ENCODE results near the gene SELENOT.
"Not testable (repeated sequence)": the region's sequence is repeated elsewhere in the genome, so short reads cannot be mapped to it uniquely, and the experiment has no call there.

SELENOT gene, protein sequence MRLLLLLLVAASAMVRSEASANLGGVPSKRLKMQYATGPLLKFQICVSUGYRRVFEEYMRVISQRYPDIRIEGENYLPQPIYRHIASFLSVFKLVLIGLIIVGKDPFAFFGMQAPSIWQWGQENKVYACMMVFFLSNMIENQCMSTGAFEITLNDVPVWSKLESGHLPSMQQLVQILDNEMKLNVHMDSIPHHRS

DNA sequence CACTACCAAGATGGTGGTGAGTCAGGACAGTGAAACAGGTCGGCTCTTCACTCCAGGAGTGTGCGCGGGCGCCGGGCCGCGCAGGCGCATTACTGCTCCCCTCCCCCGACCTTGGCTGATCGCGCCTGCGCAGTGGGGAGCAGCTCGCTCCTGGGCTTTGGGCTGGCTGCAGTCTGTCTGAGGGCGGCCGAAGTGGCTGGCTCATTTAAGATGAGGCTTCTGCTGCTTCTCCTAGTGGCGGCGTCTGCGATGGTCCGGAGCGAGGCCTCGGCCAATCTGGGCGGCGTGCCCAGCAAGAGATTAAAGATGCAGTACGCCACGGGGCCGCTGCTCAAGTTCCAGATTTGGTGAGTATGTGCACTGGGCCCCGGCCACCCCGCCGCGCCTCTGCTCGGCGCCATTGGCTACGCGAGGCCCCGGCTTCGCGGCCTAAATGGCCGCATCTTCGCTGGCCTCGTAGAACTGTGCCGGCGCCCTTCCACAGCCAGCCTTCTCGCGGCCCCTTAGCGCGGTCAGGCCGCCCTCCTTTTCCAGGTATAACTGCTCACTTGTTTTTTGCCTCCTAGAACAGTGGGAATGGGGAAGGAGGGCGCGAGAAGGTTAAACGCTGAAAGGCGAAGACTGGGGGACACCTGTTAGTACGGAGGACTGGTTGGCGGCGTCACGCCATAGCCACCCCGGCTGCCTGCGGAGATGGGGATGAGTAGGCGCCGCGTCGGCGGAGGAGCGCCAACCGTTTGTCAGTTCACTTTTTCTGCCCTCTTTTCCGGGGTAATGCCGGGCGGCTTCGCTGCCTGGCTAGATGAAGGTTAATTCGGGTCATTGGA is at the start of gene SELENOT:
Gene SELENOT (plus strand): TSS at position 169 of the 827 bp plus-strand sequence. CDS start 42 bp downstream, at position 211.
- DNase-seq (ENCODE audit: low read depth in 2 of 2), result peak; percentile 89 to 92

DNA sequence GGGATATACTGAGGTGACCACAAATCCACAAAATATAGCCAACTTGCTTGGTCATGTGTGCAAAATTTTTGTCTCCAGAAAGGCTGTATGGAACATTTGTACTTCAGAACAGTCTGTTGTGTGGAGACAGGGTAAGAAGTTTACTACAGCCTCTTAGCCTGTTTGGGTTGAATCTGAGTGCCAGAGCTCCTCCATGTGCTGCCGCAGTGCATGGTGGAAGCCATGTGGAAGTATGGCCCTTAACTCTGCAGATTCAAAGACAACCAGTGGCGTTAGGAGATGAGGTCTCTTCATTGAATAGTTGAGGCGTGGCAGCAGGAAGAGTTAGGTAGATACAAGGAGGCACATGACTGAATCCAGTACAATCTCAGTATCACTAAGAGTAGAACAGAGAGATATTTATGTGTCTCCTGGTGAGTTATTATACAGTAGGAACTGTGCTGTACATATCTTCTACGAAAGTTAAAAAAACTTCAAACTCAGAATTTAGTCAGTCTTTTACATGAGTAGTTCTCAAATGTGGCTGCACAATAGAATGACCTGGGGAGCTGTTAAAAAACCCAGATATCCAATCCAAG is 47.2 kb upstream of the SELENOT start:
- DNase-seq (ENCODE audit: low read depth in 2 of 2), result no peak

DNA sequence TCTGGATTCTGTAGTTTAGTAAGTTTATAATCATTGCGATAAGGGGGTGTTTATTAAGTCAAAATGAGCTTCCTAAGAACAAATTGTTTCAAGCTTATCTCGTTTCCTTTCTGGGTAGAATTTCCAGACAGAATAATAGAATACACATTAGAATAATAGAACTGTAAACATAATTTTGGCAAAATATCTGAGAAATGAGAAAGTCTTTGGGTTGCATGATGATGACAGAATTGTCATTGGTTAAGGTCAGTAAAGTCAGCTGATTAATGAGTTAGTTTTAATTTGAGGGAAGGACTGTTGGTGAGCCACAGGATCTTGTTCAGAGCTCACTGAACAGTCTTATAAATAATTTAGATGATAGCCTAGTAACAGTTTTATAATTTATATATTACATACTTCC is 46.3 kb upstream of the SELENOT start:
- no peak for DNase-seq (ENCODE audit: low read depth in 2 of 2)

DNA sequence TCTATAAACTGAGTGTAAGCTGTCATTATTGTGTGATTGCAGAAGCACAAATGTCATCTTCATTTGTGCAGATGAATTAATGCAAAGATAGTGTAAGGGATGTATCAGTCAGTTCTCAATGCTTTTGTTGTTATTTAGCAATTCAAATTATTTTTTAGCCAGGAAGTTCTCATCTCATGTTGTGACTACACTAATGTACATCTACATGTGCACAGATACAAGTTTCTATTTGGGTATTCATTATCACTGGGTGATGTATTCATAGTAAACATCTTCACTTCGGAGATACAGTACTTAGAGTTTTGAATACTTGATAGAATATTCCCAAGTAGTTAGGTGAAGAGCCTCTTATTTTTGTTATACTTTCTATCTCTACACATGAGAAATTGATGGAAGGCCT is 45.4 kb upstream of the SELENOT start:
- DNase-seq (ENCODE audit: low read depth in 2 of 2), result no peak

DNA sequence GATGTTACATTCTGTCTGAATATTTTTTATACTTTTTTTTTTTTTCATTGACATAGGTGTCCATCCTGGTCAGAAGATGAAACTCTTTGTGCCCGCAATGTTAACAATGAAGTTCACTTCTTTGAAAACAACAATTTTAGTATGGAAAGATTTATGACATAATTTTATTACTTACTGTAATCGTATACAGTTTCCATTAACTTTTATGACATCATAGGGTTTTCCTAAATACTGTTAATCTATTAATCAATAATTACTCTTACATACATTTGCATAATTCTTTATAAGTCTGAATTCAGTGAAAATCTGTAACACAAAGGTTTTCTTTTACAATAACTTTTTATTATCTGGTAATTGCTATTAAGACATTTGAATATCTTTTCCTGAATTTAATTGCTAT is 38.9 kb upstream of the SELENOT start:
- no peak for DNase-seq (ENCODE audit: low read depth in 2 of 2)

DNA sequence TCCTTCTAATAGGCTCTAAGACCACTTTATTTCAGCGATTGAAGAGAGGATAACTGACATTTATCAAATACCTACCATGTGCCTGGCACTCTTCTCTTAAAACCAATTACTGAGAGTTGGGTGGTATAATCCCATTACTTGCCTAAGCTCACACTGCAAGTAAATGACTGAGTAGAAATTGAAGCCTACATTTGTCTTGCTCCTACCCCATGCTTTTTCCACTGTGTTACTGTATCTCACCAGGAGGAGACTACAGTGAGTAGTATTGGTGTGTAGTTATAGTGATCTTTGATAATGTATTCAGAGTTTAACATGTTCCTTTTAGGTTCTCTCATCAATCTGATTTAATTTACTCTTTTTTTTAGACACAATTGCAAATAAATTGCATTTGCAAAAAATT is 35.8 kb upstream of the SELENOT start:
- no peak for DNase-seq (ENCODE audit: low read depth in 2 of 2)

DNA sequence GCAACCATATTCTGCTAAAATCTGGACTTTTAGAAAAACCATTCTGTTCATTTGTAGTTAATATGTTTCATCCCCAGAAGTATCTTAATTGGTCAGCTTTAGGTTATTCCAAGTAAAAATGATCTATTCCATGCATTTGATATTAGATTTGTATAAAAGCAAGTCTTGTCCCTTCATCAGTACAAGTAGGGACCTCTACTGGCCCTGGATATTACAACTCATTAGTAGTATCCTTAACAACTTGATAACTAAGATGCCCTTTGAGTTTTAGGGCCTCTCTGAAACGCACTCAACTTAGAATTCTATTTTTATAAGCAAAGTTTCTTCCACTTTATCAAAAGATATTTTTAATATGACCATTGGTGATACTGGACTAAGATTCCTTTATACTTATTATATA is 25.3 kb upstream of the SELENOT start:
- DNase-seq (ENCODE audit: low read depth in 2 of 2), result no peak

DNA sequence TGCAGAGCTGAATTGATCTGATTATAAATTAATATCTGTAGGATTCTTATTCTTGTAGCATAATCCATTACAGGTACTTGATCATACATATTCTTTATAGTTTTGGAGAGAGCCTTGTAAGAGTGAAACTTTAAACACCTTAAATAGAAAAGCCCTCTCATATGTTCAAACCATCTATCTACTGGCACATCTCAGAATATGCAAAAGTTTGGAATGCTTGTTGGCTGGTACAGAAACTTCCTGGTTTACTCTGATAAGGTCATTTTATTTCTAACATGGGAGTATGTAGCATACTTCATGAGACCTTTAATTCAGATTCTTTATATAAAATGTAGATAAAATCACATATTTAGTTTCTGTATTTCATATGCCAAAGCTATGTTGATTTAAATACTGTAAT is 21.9 kb upstream of the SELENOT start:
- DNase-seq (ENCODE audit: low read depth in 2 of 2), result no peak

DNA sequence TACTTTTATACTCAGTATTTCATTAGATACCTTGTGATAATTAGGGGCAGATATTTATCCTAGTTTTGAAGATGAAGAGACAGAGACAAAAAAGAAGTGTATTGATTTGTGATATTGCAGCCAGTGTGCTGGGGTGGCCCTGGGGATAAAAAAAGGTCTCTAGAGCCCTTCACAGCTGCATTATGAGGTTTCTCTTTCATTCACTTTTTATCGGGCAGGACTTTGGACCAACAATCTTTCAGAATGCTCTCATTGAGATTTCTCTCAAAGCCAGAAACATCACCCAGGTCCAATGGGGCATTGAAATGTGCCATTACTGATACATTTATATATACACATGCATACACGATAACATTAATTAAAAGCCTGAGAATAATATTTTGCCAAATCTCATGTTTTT is 20.5 kb upstream of the SELENOT start:
- DNase-seq (ENCODE audit: low read depth in 2 of 2), result no peak

DNA sequence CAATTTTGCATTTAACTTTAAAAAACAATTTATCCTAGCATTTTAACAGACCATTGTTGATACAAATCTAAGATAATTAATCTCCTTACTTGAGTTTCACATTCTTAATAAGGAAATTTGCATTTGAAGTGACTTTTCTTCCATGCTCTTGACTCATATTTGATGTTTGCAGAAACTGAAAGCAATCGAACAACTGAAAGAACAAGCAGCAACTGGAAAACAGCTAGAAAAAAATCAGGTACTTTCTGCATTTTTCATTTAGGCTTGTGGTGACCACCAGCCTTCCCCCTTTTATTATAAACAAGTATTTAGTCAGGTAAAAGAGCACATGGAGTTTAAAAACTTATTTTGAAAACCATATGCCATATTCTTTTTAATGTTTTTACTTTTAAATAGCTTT is 20.1 kb upstream of the SELENOT start:
- DNase-seq (ENCODE audit: low read depth in 2 of 2), result no peak

DNA sequence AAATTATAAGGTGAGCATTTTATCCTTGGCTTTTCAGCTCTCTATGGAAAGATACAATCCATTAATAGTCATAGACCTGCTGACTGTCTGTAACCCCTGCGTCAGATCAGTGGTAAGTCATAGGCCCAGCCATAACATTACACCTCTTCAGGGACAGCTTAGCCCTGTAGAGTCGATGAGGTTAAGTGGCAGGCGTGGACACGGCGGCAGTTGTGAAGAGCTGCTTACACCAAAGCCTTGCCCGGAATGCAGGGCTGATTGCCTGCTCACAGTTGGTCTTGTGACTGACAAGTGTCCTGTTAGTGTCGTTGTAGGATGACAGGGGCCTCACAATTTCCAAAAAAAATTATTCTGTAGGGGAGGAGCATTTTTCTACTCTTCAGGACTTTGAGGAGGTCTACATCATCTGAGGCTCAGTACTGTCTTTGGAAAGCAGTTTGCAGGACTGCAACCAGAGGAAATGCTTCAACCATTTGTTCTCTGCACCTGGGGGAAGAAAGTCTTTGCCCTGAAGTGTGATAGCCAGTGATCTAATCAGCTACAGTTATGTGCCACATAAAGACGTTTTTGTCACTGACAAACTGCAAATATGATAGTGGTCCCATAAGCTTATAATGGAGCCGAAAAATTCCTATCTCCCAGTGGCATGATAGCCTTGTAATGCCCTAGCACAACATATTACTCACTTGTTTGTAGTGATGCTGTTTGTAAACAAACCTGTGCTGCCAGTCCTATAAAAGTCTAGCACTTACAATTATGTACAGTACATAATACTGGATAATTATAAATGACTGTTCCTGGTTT is 14.9 kb upstream of the SELENOT start:
- no peak for DNase-seq (ENCODE audit: low read depth in 2 of 2)

DNA sequence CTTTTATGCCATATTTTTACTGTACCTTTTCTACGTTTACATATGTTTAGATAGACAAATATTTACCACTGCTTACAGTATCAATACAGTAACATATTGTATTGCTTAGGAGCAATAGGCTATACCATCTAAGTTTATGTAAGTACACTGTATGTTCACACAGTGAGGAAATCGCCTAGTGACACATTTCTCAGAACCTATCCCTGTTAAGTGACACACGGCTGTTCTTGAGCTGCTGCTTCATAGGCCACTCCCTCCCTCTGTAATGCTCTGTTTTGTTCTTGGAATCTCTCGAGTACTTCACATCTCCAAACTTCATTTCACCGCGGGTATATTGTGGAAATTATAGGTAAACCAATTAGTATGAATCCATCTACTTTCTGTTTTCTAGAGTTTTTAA is 13.4 kb upstream of the SELENOT start:
- no peak for DNase-seq (ENCODE audit: low read depth in 2 of 2)

DNA sequence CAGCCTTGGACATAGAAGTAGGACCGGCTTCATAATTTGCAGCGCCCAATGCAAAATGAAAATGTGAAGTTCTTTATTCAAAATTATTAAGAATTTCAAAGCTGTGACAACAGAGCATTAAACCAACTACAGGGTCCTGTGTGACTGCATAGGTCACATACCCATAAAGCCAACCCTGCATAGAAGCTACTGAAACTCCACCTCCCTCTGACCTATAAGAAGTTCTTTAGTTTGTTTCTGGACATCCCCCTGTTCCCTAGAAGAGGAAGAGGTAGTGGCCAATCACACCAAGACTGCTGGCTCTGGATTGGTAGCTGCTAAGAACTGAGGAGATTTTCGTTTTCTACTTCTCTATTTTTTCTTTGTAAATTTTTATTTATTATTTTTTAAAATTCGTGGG is 9.0 kb upstream of the SELENOT start:
- no peak for DNase-seq (ENCODE audit: low read depth in 2 of 2)

DNA sequence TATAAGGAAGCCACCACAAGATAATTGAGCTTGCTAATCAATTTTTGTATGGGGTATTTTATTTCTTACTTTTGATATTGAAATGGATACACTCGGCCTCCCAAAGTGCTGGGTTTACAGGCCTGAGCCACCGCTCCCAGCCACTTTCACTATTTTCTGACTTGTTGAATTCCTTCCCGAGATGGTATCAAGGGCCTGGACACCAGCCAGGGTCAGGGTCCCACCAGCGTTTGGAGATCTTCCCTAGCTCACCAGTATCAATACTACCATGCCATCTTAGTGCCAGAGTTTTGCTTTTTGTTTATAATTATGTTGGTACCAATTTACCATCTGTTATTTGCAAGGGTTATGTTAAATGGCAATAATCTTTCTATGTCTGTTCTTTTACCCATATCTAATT is 5.5 kb upstream of the SELENOT start:
- DNase-seq (ENCODE audit: low read depth in 2 of 2), result no peak

DNA sequence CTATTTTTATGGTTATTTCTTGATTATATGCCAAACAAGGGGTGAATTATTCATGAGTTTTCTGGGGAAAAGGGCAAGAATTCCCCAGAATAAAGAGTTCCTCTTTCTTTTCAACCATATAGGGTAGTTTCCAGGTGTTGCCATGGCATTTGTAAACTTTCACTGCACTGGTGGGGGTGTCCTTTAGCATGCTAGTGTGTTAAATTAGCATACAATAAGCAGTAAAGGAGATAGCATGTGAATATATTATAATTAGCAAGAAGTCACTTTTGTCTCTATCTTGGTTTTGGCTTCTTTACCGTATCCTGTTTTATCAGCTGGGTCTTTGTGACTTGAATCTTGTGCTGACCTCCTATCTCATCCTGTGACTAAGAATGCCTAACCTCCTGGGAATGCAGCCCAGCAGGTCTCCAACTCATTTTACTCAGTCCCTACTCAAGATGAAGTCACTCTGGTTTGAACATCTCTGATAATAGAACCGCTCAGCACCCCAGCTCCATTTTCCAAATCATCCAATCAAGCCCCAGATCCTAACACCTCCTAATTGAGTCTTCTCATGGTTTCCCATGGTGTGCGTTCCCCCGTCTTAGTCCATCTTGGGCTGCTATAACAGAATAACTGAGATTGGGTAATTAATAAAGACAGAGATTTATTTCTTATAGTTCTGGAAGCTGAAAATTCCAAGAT is 3.4 kb upstream of the SELENOT start:
- DNase-seq (ENCODE audit: low read depth in 2 of 2), result no peak

DNA sequence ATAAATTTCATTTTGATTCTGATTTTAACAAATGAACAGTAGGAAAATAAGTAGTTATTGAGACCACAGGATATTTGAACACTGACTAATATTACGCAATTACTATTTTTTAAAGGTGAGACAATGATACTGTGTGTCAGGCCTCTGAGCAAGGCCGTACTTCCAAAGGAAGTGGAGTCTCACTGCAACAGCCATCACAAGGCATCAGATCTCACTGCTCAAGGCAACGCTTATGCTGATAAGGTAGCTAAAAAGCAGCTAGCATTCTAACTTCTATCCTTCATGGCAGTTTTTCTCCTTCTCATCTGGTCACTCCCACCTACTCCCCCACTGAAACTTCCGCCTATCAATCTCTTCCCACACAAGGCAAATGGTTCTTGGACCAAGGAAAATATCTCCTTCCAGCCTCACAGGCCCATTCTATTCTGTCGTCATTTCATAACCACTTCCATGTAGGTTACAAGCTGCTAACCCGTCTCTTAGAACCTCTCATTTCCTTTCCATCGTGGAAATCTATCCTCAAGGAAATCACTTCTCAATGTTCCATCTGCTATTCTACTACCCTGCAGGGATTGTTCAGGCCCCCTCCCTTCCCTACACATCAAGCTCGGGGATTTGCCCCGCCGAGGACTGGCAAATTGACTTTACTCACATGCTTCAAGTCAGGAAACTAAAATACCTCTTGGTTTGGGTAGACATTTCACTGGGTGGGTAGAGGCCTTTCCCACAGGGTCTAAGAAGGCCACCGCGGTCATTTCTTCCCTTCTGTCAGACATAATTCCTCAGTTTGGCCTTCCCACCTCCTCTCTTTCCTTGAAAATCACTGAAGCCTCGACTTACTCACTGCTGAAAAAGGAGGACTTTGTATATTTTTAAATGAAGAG is 2.2 kb upstream of the SELENOT start:
- not testable (repeated sequence) for DNase-seq (ENCODE audit: low read depth in 2 of 2)

DNA sequence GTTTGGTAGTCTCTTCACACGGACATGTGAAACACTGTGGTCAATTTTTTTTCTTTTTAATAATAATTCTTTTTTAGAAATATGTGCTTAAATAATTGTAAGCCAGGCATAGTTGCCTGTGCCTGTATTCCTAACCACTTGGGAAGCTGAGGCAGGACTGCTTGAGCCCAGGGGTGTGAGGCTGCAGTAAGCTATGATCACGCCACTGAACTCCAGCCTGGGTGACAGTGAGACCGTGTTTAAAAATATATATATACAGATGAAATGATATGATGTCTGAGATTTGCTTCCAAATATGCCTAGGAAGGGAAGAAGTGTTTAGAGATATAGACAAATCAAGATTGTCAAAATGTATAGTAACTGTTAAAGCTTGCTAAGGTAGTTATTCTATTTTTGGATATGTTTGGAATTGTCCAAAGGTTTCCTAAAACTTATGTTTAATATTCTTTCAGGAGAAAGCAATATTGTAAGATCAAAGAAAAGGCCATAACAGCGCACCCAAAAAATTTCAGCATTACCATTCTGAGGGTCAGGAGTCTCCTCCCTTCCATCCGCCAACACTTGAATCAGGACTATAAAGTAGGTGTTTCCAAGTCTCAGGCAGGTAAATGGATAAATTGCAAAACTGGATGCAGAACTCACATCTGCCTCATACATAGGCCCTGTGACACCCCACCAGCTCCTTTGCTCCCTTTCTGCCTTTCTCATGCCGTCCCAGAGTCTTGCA is 532 bp upstream of the SELENOT start:
- no peak for DNase-seq (ENCODE audit: low read depth in 2 of 2)

DNA sequence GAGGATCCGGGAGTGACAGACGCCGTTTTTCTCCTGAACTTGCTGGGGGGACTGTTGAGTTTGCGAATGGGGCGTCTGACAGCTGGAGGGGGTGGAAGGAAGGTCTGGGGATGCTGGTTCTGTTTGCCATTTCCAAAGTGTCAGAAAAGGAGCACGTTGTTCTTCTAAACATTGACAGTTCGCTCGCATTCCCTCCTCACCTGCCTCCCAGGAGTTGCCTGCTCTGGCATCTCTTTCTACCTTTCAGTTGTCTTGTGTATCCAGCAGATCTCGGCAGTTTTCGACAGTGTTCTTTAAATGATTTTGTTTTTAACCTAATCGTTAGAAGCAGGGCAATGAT is 829 bp downstream of the SELENOT start:
- no peak for DNase-seq (ENCODE audit: low read depth in 2 of 2)

DNA sequence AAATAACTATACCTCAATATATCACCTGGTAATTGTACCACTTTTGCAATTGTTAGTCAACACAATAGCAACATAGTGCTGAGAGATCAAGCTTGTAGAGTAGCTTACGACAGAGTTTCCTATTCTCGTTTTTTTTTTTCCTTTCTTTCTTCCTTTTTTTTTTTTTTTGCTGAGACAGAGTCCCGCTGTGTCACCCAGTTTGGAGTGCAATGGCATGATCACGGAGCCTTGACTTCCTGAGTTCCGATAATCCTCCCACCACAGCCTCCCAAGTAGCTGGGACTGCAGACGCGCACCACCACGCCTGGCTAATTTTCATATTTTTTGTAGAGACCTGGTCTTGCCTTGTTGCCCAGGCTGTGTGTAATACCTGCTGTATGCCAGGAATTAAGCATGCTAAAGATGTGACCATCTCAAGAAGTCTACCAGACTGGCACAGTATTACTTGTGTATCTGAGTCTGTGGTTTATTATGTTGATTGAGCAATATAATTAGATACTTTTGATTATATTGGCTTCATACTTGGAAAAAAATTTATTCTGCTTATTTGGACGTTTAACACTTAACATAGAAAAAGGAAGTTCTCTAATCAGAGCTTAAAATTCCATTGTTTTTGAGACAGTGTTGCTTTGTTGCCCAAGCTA is 3.0 kb downstream of the SELENOT start:
- DNase-seq (ENCODE audit: low read depth in 2 of 2), result no peak

Measured in stimulated activated CD4-positive, alpha-beta T cell treated with anti-CD3 and anti-CD28 coated beads, Interleukin-1b, Interleukin-23, amount 100 ng/mL, for 4 hours (primary cell).